K562 (cell line): ENCODE measurements around the gene PPM1F. TPM values are rescaled to one million over a fixed set of nuclear protein-coding genes. Genes with fewer than 3 reads are reported as not detected.

Experiments used
- BHLHE40 ChIP-seq: IDR thresholded peaks from 2 replicates; pipeline ENCODE4 v1.6.1; 2011; ENCODE audit warnings: low read length, improper control_type of control experiment
- HEY1 ChIP-seq: fragments of 250-450 bp; sonication (Bioruptor Pico); IDR thresholded peaks from 2 replicates; pipeline ENCODE4 v1.5.0; 2020; ENCODE audit warnings: mild to moderate bottlenecking, moderate library complexity, borderline replicate concordance
- HNRNPLL ChIP-seq: fragments of 200-400 bp; formaldehyde crosslinking; IDR thresholded peaks from 2 replicates; pipeline ENCODE4 v1.6.1; 2017; ENCODE audit warnings: low read length, low read depth, mild to moderate bottlenecking; ENCODE audit not compliant: poor library complexity, severe bottlenecking
- KLF1 ChIP-seq: fragments of 450-650 bp; IDR thresholded peaks from 2 replicates; pipeline ENCODE4 v1.6.1; 2016; ENCODE audit warnings: missing genetic modification characterization, missing compliant biosample characterization
- POLR2AphosphoS2 ChIP-seq: IDR thresholded peaks from 2 replicates; pipeline ENCODE4 v1.6.1; 2012; ENCODE audit warnings: low read length, improper control_type of control experiment
- SREBF1 ChIP-seq: fragments of 150-350 bp; IDR thresholded peaks from 2 replicates; pipeline ENCODE4 v1.6.1; 2014; ENCODE audit warnings: antibody characterized with exemption, low read depth, low read length, borderline replicate concordance
- TCF7L2 ChIP-seq: fragments of 150-350 bp; IDR thresholded peaks from 2 replicates; pipeline ENCODE4 v1.6.1; 2016; ENCODE audit warnings: low read depth, mild to moderate bottlenecking, low read length, moderate library complexity
- THRAP3 ChIP-seq: fragments of 450-650 bp; IDR thresholded peaks from 2 replicates; pipeline ENCODE4 v1.6.1; 2016; ENCODE audit warnings: mild to moderate bottlenecking, inconsistent platforms, borderline replicate concordance
- ZNF57 ChIP-seq: fragments of 450-650 bp; formaldehyde crosslinking; IDR thresholded peaks from 2 replicates; pipeline ENCODE4 v1.4.0; 2020; ENCODE audit warnings: mild to moderate bottlenecking, moderate library complexity
- polyA plus RNA-seq, 8 experiments: library from polyadenylated mRNA; depleted of rRNA in 4 of 8; stranded (reverse) in 5 of 8; unstranded in 3 of 8; fragments of >200 nt; fragmentation: Nextera tagmentation in 2 of 8; fragmentation: Illumina TruSeq in 1 of 8; extraction: Ambion mirVana in 2 of 8; extraction: Trizol in 1 of 8; gene quantifications; 2 replicates each; pipeline versions ENCODE4 v1.2.1 to v1.2.3, GENCODE V29; 2011 to 2014; ENCODE audit warnings: inconsistent platforms in 1 of 8, missing spikeins in 1 of 8
- total RNA-seq, 7 experiments: library from RNA; depleted of rRNA in 6 of 7; stranded (reverse); fragments of >200 nt in 6 of 7; fragmentation: Illumina TruSeq in 2 of 7; extraction: Trizol in 2 of 7; gene quantifications; 2 replicates each; pipeline versions ENCODE4 v1.2.1 to v1.2.3, GENCODE V29; 2011 to 2021; ENCODE audit warnings: low replicate concordance in 1 of 7
- TF ChIP-seq, protein P1 (sequence below), 2 experiments: fragments of 200-800 bp in 1 of 2; sonication (Bioruptor generic) in 1 of 2; sonication (generic) in 1 of 2; formaldehyde crosslinking in 1 of 2; IDR thresholded peaks in 1 of 2; conservative IDR thresholded peaks in 1 of 2; 2 replicates each; pipeline versions ENCODE4 v1.5.0 to v1.6.1; 2016 to 2020; ENCODE audit warnings: missing compliant biosample characterization in 1 of 2, missing genetic modification characterization in 1 of 2, missing genetic modification reagents in 1 of 2
- TF ChIP-seq, protein P2 (sequence below), 2 experiments: fragments of 150-350 bp in 1 of 2; IDR thresholded peaks; 2 replicates each; pipeline ENCODE4 v1.6.1; 2012 to 2016; ENCODE audit warnings: low read depth in 2 of 2, low read length in 2 of 2, mild to moderate bottlenecking in 1 of 2, moderate library complexity in 1 of 2
- TF ChIP-seq, protein P3 (sequence below): sonication (generic); formaldehyde crosslinking; IDR thresholded peaks from 2 replicates; pipeline ENCODE4 v1.8.1; 2023; ENCODE audit warnings: mild to moderate bottlenecking, missing genetic modification reagents
- TF ChIP-seq, protein P4 (sequence below): fragments of 250-450 bp; sonication (Bioruptor Pico); IDR thresholded peaks from 2 replicates; pipeline ENCODE4 v1.4.0; 2020; ENCODE audit warnings: mild to moderate bottlenecking, moderate library complexity
- TF ChIP-seq, protein P5 (sequence below): IDR thresholded peaks from 2 replicates; pipeline ENCODE4 v1.6.1; 2016; ENCODE audit warnings: missing genetic modification characterization, missing compliant biosample characterization

Gene PPM1F
- total and polyA plus RNA-seq, 9 of the 15 experiments (the other 6 are each of a cell fraction or from before 2014, with no cell fraction given): 2.1 to 159 (median 64.0) TPM

DNA sequence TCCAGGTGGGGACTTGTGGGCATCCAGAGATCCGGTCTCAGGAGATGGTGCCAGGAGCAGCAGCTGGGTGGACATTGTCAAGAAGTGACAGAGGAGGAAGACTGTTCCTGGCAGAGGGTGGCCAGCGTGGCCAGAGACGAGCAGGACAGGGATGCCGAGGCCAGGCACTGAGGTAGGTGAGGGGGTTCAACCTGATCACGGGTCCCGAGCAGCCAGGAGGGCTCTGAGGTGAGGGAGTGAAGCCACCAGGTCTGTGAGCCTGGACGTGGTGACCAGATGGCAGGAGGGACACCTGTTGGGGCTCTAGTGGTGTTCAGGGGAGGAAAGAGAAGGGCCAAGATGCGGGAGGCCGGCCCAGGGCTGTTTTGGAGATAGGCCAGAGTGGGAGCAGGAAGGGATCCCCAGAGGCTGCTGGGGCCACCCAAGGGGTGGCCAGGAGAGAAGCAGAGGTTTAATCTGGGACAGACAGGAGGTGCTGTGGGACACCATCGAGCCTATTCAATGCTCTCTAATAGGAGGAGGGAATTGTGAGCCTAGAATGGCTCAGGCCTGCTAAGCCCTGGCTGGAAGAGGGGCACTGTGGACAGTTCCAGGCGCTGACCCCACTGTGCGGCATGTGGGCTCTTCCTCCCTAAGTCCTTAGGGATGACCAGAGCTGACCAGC lies 6.3 kb downstream of the PPM1F start (continued):
- TF ChIP-seq HNRNPLL (no peak), THRAP3 (no peak), TCF7L2 (0 out of 2 replicates have a peak, but pooled peaks have one; percentile 6), BHLHE40 (0 out of 2 replicates have a peak, but pooled peaks have one; percentile 1), ZNF57 (CRISPR knock-in tag) (no peak), POLR2AphosphoS2 (no peak), HEY1 (CRISPR knock-in tag) (no peak), KLF1 (no peak), SREBF1 (0 out of 2 replicates have a peak, but pooled peaks have one; percentile 31)
- TF ChIP-seq, protein P1, sequence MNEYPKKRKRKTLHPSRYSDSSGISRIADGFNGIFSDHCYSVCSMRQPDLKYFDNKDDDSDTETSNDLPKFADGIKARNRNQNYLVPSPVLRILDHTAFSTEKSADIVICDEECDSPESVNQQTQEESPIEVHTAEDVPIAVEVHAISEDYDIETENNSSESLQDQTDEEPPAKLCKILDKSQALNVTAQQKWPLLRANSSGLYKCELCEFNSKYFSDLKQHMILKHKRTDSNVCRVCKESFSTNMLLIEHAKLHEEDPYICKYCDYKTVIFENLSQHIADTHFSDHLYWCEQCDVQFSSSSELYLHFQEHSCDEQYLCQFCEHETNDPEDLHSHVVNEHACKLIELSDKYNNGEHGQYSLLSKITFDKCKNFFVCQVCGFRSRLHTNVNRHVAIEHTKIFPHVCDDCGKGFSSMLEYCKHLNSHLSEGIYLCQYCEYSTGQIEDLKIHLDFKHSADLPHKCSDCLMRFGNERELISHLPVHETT (CRISPR knock-in tag; conservative IDR thresholded peaks at IDR 0.05 in 1 of 2, IDR thresholded peaks at IDR 0.05 in 1 of 2): no peak
- TF ChIP-seq, protein P2, sequence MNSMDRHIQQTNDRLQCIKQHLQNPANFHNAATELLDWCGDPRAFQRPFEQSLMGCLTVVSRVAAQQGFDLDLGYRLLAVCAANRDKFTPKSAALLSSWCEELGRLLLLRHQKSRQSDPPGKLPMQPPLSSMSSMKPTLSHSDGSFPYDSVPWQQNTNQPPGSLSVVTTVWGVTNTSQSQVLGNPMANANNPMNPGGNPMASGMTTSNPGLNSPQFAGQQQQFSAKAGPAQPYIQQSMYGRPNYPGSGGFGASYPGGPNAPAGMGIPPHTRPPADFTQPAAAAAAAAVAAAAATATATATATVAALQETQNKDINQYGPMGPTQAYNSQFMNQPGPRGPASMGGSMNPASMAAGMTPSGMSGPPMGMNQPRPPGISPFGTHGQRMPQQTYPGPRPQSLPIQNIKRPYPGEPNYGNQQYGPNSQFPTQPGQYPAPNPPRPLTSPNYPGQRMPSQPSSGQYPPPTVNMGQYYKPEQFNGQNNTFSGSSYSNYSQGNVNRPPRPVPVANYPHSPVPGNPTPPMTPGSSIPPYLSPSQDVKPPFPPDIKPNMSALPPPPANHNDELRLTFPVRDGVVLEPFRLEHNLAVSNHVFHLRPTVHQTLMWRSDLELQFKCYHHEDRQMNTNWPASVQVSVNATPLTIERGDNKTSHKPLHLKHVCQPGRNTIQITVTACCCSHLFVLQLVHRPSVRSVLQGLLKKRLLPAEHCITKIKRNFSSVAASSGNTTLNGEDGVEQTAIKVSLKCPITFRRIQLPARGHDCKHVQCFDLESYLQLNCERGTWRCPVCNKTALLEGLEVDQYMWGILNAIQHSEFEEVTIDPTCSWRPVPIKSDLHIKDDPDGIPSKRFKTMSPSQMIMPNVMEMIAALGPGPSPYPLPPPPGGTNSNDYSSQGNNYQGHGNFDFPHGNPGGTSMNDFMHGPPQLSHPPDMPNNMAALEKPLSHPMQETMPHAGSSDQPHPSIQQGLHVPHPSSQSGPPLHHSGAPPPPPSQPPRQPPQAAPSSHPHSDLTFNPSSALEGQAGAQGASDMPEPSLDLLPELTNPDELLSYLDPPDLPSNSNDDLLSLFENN (IDR thresholded peaks at IDR 0.05; ENCODE audit: low read depth in 2 of 2, low read length in 2 of 2): peak in 1 of 2 experiments; percentile 14; a peak in 1 of 4 replicates
- TF ChIP-seq, protein P3, sequence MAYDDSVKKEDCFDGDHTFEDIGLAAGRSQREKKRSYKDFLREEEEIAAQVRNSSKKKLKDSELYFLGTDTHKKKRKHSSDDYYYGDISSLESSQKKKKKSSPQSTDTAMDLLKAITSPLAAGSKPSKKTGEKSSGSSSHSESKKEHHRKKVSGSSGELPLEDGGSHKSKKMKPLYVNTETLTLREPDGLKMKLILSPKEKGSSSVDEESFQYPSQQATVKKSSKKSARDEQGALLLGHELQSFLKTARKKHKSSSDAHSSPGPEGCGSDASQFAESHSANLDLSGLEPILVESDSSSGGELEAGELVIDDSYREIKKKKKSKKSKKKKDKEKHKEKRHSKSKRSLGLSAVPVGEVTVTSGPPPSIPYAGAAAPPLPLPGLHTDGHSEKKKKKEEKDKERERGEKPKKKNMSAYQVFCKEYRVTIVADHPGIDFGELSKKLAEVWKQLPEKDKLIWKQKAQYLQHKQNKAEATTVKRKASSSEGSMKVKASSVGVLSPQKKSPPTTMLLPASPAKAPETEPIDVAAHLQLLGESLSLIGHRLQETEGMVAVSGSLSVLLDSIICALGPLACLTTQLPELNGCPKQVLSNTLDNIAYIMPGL (CRISPR knock-in tag): peak; percentile 44; the same call in 1 of the 2 replicates
- TF ChIP-seq, protein P4, sequence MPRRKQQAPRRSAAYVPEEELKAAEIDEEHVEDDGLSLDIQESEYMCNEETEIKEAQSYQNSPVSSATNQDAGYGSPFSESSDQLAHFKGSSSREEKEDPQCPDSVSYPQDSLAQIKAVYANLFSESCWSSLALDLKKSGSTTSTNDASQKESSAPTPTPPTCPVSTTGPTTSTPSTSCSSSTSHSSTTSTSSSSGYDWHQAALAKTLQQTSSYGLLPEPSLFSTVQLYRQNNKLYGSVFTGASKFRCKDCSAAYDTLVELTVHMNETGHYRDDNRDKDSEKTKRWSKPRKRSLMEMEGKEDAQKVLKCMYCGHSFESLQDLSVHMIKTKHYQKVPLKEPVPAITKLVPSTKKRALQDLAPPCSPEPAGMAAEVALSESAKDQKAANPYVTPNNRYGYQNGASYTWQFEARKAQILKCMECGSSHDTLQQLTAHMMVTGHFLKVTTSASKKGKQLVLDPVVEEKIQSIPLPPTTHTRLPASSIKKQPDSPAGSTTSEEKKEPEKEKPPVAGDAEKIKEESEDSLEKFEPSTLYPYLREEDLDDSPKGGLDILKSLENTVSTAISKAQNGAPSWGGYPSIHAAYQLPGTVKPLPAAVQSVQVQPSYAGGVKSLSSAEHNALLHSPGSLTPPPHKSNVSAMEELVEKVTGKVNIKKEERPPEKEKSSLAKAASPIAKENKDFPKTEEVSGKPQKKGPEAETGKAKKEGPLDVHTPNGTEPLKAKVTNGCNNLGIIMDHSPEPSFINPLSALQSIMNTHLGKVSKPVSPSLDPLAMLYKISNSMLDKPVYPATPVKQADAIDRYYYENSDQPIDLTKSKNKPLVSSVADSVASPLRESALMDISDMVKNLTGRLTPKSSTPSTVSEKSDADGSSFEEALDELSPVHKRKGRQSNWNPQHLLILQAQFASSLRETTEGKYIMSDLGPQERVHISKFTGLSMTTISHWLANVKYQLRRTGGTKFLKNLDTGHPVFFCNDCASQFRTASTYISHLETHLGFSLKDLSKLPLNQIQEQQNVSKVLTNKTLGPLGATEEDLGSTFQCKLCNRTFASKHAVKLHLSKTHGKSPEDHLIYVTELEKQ (CRISPR knock-in tag): no peak
- TF ChIP-seq, protein P5, sequence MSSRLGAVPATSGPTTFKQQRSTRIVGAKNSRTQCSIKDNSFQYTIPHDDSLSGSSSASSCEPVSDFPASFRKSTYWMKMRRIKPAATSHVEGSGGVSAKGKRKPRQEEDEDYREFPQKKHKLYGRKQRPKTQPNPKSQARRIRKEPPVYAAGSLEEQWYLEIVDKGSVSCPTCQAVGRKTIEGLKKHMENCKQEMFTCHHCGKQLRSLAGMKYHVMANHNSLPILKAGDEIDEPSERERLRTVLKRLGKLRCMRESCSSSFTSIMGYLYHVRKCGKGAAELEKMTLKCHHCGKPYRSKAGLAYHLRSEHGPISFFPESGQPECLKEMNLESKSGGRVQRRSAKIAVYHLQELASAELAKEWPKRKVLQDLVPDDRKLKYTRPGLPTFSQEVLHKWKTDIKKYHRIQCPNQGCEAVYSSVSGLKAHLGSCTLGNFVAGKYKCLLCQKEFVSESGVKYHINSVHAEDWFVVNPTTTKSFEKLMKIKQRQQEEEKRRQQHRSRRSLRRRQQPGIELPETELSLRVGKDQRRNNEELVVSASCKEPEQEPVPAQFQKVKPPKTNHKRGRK: no peak
